NCI-H2196 (cell line): ENCODE measurements around the gene RASSF8.
A peak's percentile ranks its signal among the peaks of the same experiment; 100 is the strongest.

ENCODE experiments used
- DNase-seq: peaks from one replicate; lab custom pipeline; 2025; ENCODE audit not compliant: unreplicated experiment; lab: John Stamatoyannopoulos, UW

Gene RASSF8

GRCh38 chr12:25990495-25990894, 32.0 kb downstream of the RASSF8 start:
- DNase-seq = no peak

DNA sequence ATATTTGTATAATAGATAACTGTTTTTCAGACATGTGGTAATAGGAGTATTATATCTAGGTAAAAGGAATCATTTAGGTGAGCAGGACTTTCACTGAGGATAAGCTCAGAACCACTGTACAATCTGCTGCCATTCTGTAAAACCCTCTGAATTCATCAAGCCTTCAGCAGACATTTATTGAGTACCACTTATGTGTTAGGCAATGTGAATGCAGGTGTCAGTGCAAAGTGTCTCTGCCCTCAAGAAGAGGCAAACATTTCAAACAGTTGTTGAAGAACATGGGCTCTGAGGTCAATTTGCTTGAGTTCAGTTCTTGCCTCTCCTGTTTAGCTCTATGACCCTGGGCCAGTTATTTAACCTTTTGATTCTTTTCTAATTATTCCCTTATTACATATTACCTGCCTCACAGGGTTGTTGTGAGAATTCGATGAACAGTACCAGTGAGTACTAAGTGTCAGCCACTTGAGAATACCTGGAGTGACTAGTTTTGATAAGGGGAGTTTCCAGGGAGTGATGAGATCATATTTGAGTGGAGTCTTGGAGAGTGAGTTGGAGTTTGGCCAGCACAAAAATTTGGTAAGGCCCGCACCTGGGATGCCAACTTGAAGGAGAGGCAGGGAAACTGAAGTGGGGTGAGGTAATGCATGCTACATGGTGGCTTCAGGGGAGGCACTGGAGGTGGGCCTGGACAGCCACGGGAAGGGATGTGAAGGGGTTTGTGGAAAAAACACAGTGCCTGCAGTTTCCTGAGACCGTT, 33.7 kb downstream of the RASSF8 start:
- DNase-seq = peak; percentile 60

DNA sequence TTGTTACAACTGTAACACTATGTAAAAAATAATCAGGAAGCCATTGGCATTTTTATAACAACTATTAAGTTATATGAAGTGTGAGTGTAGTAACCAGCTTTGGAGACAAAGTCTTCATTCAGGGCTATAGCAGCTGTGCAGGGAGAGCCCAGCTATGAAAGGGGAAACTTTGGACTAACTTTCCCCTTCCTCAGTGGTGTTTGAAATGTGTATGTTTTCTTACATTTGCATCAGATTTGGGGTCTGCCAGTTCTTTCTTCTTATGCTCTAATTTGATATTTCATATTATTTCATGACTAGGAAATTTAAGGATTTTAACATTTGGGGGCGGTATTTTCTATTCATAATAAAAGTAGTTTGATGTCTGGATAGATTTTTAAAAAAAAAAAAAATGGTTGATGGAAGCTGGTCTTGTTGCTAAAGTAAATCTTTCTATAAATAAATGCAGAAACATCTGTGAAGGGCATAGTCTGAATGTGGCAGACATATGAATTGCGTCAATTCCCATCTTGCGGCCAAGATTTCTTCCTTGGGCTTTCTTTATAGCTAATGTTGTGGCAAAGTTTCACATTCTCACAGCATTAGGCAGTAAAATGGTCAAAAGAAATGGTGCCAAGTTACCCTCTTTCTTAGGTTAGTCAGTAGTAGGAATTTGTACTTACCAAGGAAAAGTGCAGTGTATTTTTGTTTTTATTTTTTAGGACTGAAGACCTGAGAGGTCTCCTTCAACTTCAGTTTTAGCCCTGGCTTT, 35.6 kb downstream of the RASSF8 start:
- DNase-seq = no peak

DNA sequence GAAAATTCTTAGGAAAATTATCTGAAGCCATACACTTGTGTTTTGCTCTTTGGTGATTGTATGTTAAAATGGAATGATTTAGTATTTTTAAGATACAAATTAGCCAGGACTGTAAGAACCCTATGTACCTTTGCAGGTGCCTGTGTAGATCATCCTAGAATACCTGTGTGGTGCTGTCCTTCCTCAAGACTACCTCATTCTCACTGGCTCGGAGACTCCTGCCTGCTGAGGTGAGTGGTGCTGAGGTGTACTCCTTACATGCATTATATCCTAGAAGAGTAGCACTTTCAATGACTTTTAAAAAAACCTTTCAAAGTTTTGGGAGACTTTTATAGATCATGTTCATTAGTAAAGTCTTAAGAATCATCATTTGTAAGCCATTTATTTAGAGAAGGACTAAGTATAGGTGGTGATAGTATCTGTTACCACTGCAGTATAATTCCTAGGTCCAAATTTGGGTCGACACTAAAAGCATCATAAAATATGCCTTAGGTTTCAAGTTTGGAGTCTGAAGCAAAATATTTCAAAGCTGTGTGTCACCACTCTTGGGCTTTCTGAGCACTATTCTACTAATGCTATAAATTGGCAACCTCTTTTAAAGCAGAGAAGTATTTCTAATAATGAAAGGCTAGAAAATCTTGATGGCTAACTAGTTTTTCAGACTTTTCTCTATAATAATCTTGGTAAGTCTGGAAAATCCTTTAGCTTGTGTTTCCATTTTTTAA, 36.6 kb downstream of the RASSF8 start:
- DNase-seq = no peak

- DNase-seq = no peak
Observed at GRCh38 chr12:25995906-25996305, 37.4 kb downstream of the RASSF8 start.

DNA sequence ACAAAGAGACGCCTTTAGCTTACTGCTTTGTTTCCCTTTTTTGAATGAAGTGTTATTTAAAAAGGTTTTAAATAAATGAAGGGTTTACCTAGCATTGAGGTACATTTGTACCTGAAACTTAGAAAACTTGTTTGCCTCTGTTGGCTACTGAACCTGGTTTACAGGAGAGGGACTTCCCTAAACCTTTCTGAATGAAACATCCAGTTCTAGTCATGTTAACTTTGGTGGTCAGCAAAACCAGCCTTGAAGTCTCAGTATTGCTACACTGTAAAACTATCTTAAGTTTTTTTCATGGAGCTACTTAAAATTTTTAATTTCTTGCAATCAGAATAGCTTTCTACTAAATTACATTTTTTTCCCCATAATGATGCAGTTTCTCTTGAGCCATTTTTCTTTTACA, 38.2 kb downstream of the RASSF8 start:
- no peak for DNase-seq

DNA sequence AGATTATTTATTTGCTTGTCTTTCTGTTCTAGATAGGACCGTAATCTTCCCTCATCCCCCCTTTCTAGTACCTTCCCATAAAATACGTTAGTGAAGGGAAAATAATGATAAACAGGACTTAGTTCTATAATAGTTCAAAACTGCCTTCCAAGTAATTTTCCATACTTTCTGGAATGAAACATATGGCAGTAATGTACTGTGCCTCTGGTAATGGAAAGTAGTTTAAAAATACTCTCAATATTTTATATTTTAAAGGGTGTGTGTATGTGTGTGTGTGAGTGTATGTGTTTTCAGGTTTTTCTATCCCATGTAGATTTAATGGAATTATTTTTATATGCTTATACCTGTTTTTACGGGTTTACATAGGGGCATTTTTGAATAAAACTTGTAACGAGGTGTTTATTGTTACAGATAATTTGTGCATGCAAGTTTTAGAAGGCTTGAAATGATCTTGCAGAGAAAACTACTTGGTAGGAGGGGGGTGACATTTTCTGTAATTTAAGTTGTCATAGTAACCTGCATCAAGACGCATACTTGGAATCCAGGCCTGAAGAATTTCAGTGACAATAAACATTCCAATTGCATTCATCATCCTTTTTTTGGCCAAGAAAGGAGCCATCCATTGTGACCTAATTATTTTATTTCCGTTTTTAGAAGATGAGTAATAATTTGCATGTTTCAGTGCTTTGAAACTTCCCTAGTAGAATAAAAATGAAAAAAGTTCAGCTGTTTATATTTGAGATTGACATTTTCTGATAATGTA, 38.9 kb downstream of the RASSF8 start:
- DNase-seq = peak; percentile 28

DNA sequence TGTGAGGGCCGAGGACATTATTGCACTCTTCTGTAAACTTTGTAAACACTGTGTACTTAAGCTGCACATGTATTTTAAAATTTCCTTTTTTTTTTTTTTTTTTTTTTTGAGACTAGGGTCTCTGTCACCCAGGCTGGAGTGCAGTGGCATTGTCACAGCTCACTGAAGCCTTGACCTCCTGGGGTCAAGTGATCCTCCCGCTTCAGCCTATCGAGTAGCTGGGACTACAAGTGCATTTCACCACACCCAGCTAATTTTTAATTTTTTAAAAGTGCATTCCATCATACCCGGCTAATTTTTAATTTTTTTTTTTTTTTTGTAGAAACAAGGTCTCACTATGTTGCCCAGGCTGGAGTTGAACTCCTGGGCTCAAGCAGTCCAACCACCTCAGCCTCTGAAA, 42.4 kb downstream of the RASSF8 start:
- no peak for DNase-seq

- no peak for DNase-seq
Observed at GRCh38 chr12:26001530-26001929, 43.0 kb downstream of the RASSF8 start.

GRCh38 chr12:26003065-26003464, 44.6 kb downstream of the RASSF8 start:
- no peak for DNase-seq

DNA sequence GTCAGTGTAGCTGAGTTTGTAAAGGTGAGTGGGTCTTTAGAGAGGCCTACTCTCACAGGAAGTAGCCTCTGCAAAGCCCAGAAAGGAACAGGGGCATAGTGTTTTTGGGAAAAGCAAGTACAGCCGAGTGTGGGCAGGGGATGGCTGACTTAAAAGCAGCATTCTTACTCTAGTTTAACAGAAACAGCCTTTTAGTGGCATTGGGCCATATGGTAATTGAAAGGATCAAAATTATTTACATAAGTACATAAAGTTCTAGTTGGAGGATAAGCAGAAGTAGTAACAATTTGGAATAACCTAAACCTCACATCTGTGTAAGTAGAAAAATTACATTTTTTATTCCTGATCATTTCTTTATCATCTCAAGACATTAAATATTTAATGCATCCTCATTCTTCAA, 49.1 kb downstream of the RASSF8 start:
- no peak for DNase-seq

GRCh38 chr12:26009593-26009992, 51.1 kb downstream of the RASSF8 start:
- DNase-seq = no peak

DNA sequence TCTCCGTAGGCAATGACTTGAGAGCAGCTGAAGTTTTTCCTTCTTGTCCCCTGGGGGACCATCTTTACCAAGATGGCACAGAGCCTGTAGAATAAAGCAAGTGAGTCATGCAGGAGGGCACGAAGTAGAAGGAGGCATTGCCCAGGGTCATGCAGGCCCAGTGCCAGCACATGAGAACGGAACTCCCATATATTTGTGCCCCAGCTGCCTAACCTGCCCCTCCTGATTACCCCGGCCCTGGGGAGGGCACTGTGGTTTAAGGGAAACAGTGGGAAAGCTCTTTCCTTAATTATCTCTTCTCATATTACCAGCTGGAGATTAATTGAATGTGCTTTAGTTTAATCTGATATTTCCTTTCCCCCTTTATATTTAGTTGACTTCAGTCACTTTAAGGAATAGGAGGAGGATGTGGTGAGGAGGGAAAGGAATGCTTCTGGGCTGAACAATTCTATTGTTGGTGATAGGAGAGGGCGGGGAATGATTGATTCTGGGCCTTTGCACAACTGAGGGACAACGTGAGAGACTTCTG, 51.9 kb downstream of the RASSF8 start:
- no peak for DNase-seq

DNA sequence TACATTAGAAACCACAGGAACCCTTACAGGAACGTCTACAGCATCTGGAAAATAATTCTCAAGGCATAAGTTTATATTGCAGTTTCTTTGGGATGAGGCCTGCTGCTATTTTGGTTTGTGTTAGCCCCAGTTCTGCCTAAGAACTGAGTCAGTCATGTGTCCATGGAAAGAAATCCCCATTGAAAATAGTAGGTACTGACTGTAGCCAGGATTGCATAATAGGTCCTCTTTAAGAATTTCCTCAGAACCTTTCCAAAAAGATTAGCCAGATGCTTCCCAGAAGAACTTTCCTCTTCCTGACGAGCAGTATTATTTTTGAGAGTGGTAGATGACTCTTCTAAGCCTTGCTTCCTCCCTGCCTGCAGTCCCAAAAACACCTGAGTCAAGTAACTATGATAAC, 52.6 kb downstream of the RASSF8 start:
- DNase-seq = no peak

- no peak for DNase-seq
Observed at GRCh38 chr12:26014085-26014484, 55.6 kb downstream of the RASSF8 start.

GRCh38 chr12:26016516-26016915, 58.0 kb downstream of the RASSF8 start:
- no peak for DNase-seq

DNA sequence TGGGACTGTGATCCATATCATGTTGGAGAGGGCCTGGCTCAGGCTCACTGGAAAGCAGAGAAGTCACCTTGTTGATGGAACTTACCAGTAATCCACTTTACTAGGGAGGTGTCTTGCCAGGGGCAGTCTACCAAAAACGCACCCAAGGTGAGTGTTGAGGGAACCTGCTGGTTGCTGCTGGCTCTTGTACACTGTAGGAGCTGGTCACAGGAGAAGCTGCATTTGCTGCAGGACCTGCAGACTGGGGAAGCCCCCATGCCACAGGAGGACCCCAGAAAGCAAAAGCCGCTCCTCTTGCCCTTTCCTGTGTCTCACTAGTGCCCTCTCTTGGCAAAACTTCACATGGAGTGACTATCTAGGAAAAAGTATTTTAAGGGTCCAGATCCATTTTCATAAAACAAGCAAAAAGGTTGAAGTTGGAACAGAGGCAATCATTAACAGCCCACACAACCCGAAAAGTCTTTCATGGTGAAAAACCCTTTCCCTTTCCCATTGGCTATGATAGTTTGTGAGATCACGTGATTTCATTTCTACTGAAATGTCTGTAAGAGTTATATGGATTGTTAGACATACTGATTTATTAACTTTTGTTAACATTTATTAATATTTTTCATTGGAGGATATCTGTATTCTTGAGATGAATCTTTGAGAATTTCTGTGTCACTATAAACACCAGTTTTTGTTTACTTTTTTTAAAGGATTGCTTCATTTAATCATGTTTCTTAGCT, 59.2 kb downstream of the RASSF8 start:
- peak; percentile 52 for DNase-seq

- no peak for DNase-seq
Observed at GRCh38 chr12:26018926-26019325, 60.4 kb downstream of the RASSF8 start.

- no peak for DNase-seq
Observed at GRCh38 chr12:26021534-26021933, 63.1 kb downstream of the RASSF8 start.

GRCh38 chr12:26022043-26022442, 63.6 kb downstream of the RASSF8 start:
- no peak for DNase-seq
